ENCODE data around the gene FHAD1.

FHAD1 gene

DNA sequence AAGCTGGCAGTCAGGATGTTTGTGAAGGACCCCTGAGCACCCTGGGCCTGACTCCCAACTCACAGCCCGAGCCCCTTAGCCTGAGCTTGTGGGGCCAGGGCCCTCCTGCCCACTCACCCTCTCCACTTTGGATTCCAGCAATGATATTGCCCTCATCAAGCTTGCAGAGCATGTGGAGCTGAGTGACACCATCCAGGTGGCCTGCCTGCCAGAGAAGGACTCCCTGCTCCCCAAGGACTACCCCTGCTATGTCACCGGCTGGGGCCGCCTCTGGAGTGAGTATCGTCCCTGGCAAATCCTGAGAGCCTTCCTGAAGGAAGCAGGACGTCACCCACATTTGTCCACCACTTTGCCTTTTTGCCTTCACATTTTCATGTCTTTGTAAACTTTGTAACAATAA lies 196.3 kb downstream of the FHAD1 start:
- TF ChIP-seq JUND (IDR thresholded peaks at IDR 0.05; ENCODE audit: low read depth): no peak
- no peak for DNase-seq (ENCODE audit: low read depth in 1 of 2, low spot score in 1 of 2)
- in situ Hi-C loops (cut with HindIII; ENCODE audit: low pct_unique_long_range_greater_than_20kb, low sequenced_read_pairs): no loop called here

DNA sequence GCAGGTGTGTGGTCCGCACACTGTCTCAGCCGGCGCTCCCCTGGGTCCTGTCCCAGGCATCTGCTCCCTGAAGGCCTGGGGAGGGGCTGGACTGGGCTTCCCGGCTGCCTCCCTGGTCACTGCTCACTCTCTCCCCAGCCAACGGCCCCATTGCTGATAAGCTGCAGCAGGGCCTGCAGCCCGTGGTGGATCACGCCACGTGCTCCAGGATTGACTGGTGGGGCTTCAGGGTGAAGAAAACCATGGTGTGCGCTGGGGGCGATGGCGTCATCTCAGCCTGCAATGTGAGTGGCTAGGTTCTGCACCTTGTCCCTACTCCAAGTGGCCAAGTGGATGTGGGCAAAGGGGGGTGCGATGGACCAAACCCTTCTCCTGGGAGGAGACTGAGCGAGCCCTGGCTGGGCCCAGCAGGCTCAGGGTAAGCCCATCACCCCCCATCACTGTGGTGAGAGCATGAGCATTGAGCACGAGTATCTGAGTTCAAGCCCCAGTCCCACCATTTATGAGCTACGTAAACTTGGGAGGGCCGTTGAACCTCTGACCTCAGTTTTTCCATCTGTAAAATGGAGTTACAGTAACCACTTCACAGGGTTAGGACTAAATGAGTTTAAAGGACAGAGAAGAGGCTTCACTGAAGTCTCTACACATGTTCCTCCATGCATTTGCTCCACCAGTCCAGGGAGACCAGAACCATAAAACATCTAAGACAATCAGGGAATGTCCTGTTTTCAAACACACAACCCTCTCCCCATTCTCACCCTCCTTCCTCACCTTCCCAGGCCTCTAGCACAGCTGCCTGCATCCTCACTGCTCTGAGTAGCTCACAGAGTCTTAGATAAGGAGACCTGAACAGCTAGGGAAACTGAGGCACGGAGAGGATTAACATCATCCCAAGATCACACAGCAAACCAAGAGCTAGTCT lies 197.7 kb downstream of the FHAD1 start:
- in situ Hi-C loops (cut with HindIII; ENCODE audit: low pct_unique_long_range_greater_than_20kb, low sequenced_read_pairs): no loop called here
- DNase-seq (ENCODE audit: low read depth in 1 of 2, low spot score in 1 of 2): no peak
- no peak for TF ChIP-seq JUND (IDR thresholded peaks at IDR 0.05; ENCODE audit: low read depth)

DNA sequence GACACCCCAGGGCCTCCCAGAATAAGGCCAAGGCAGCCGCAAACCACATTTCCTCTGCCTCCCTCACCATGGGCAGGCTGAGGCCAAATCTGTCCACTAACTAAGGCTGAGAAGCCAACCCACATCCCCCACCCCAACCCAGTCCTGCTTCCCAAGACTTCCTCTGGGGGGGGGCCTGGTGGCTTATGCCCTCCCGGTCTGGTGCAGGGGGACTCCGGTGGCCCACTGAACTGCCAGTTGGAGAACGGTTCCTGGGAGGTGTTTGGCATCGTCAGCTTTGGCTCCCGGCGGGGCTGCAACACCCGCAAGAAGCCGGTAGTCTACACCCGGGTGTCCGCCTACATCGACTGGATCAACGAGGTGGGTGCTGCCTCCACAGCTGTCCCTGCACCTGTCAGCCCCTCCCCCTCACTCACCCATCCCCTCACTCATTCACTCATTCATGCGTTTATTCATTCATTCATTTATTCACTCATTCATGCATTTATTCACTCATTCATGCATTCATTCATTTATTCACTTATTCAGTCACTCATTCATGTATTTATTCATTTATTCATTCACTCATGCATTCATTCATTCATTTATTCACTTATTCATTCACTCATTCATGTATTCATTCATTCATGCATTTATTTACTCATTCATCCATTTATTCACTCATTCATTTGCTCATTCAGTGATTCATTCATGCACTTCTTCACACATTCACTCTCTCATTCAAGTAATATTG lies 198.5 kb downstream of the FHAD1 start:
- no peak for TF ChIP-seq JUND (IDR thresholded peaks at IDR 0.05; ENCODE audit: low read depth)
- in situ Hi-C loops (cut with HindIII; ENCODE audit: low pct_unique_long_range_greater_than_20kb, low sequenced_read_pairs): no loop called here
- DNase-seq (ENCODE audit: low read depth in 1 of 2, low spot score in 1 of 2): no peak

DNA sequence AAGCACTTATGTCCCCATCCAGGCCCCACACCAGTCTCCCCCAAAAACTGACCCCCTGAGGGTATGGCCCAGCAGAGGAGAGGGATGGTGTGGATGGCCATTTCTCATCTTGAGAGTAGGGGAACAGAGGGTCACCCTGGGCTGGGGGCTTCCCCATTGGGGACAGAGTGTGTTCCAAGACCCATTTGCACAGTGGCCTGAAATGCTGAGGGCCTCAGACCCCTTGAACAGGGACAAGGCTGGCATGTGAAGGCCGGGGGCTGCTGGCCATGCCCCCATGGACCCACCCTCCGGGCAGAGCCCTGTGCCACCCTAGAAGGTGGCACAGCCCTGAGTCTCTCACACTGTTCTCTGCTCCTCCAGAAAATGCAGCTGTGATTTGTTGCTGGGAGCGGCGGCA lies 199.2 kb downstream of the FHAD1 start:
- DNase-seq (ENCODE audit: low read depth in 1 of 2, low spot score in 1 of 2): no peak
- in situ Hi-C loops (cut with HindIII; ENCODE audit: low pct_unique_long_range_greater_than_20kb, low sequenced_read_pairs): no loop called here
- TF ChIP-seq JUND (IDR thresholded peaks at IDR 0.05; ENCODE audit: low read depth): no peak
